OCI-LY1 (cell line): ENCODE measurements around the gene TCP11.

ENCODE experiments used
- H2AFZ ChIP-seq: fragments of 200-600 bp; sonication (generic), shearing (Covaris generic); 2 replicates; pipeline ENCODE4 v1.6.0; 2014; ENCODE audit warnings: antibody characterized with exemption, mild to moderate bottlenecking, low read length
- H3F3A ChIP-seq: fragments of 200-600 bp; sonication (generic), shearing (Covaris generic); 2 replicates; pipeline ENCODE4 v1.6.0; 2014; ENCODE audit warnings: mild to moderate bottlenecking, antibody characterized with exemption, low read length, moderate library complexity; ENCODE audit not compliant: insufficient read depth
- H3K27ac ChIP-seq: fragments of 200-600 bp; sonication (generic); 2 replicates; pipeline ENCODE4 v1.5.1; 2014; ENCODE audit warnings: low read length, mixed run types, mild to moderate bottlenecking, low read depth; ENCODE audit not compliant: poor library complexity, severe bottlenecking
- H3K27me3 ChIP-seq: fragments of 200-600 bp; sonication (generic); 2 replicates; pipeline ENCODE4 v1.6.0; 2014; ENCODE audit warnings: antibody characterized with exemption, mild to moderate bottlenecking, low read length, moderate library complexity; ENCODE audit not compliant: insufficient read depth
- H3K36me3 ChIP-seq: fragments of 200-600 bp; sonication (generic); 2 replicates; pipeline ENCODE4 v1.6.1; 2014; ENCODE audit warnings: mild to moderate bottlenecking, antibody characterized with exemption, low read length, moderate library complexity, mixed read lengths; ENCODE audit not compliant: insufficient read depth
- H3K4me1 ChIP-seq: fragments of 200-600 bp; sonication (generic); 2 replicates; pipeline ENCODE4 v1.5.1; 2014; ENCODE audit warnings: mild to moderate bottlenecking, low read length, moderate library complexity; ENCODE audit not compliant: insufficient read depth, severe bottlenecking
- H3K4me2 ChIP-seq: fragments of 200-600 bp; sonication (generic), shearing (Covaris generic); 2 replicates; pipeline ENCODE4 v1.6.1; 2014; ENCODE audit warnings: low read length
- H3K4me3 ChIP-seq: fragments of 200-600 bp; sonication (generic); 2 replicates; pipeline ENCODE4 v1.5.1; 2014; ENCODE audit warnings: low read length, low read depth, mild to moderate bottlenecking, mixed read lengths; ENCODE audit not compliant: poor library complexity, severe bottlenecking
- H3K79me2 ChIP-seq: fragments of 200-600 bp; shearing (Covaris generic); 2 replicates; pipeline ENCODE4 v1.6.1; 2016; ENCODE audit warnings: mixed run types, low read length, mixed read lengths; ENCODE audit not compliant: insufficient read depth
- H3K9ac ChIP-seq: fragments of 200-600 bp; sonication (generic), shearing (Covaris generic); 2 replicates; pipeline ENCODE4 v1.6.1; 2014; ENCODE audit warnings: mild to moderate bottlenecking, low read length, mixed read lengths
- H3K9me2 ChIP-seq: fragments of 200-600 bp; sonication (generic), shearing (Covaris generic); 2 replicates; pipeline ENCODE4 v1.6.1; 2014; ENCODE audit warnings: low read depth, mild to moderate bottlenecking, low read length, mixed read lengths
- H3K9me3 ChIP-seq: fragments of 200-600 bp; shearing (Covaris generic); 2 replicates; pipeline ENCODE4 v1.6.1; 2014; ENCODE audit warnings: low read length, mixed read lengths
- H4K20me1 ChIP-seq: fragments of 200-600 bp; sonication (generic), shearing (Covaris generic); 2 replicates; pipeline ENCODE4 v1.6.0; 2016; ENCODE audit warnings: mild to moderate bottlenecking, low read length; ENCODE audit not compliant: insufficient read depth
- CTCF ChIP-seq: fragments of 200-600 bp; sonication (generic), shearing (Covaris generic); IDR thresholded peaks from 2 replicates; pipeline ENCODE4 v1.5.1; 2017; ENCODE audit warnings: mild to moderate bottlenecking, antibody characterized with exemption, low read length, moderate library complexity, mixed read lengths
- EZH2 ChIP-seq: fragments of 200-600 bp; sonication (generic), shearing (Covaris generic); IDR thresholded peaks from 2 replicates; pipeline ENCODE4 v1.8.0; 2017; ENCODE audit warnings: borderline replicate concordance, mixed run types, mild to moderate bottlenecking, antibody characterized with exemption, low read length, moderate library complexity, mixed read lengths

Gene TCP11

GRCh38 chr6:35128042-35128441 is 13.1 kb downstream of the TCP11 start:
- no peaks in the 10 kb centered on the region for H3K79me2 ChIP-seq
- no peaks in the 10 kb centered on the region for H3K4me1 ChIP-seq
- no peaks in the 10 kb centered on the region for H4K20me1 ChIP-seq
- H3K27ac ChIP-seq, result no peak overlapping the region
- 0 out of 2 replicates have a peak, but pooled peaks cover 1% of the 10 kb centered on the region for H3K9me3 ChIP-seq
- no peaks in the 10 kb centered on the region for H3K9me2 ChIP-seq
- no peak overlapping the region for H3K4me3 ChIP-seq
- no peak overlapping the region for H3K9ac ChIP-seq
- H3K27me3 ChIP-seq, result 0 out of 2 replicates have a peak, but pooled peaks cover 6% of the 10 kb centered on the region
- no peaks in the 10 kb centered on the region for H3F3A ChIP-seq
- H3K4me2 ChIP-seq, result no peak overlapping the region
- no peaks in the 10 kb centered on the region for H3K36me3 ChIP-seq
- TF ChIP-seq EZH2, result no peak
- TF ChIP-seq CTCF, result no peak
- no peak overlapping the region for H2AFZ ChIP-seq

- Histone ChIP-seq H3K36me3 (no peaks in the 10 kb centered on the region), H3K4me3 (no peak overlapping the region), H3K4me2 (no peak overlapping the region), H3K9me2 (no peaks in the 10 kb centered on the region), H2AFZ (no peak overlapping the region), H3K9me3 (0 out of 2 replicates have a peak, but pooled peaks cover 4% of the 10 kb centered on the region), H3K27me3 (no peaks in the 10 kb centered on the region; the same call in 1 of the 2 replicates), H3K4me1 (no peaks in the 10 kb centered on the region), H3K79me2 (no peaks in the 10 kb centered on the region), H3K27ac (no peak overlapping the region), H3F3A (no peaks in the 10 kb centered on the region), H3K9ac (no peak overlapping the region), H4K20me1 (no peaks in the 10 kb centered on the region)
- TF ChIP-seq EZH2 (no peak), CTCF (no peak)
These were observed 16.8 kb downstream of the TCP11 start for GRCh38 chr6:35124356-35124755.

GRCh38 chr6:35120746-35121145 is 20.4 kb downstream of the TCP11 start:
- Histone ChIP-seq H3K9me3 (0 out of 2 replicates have a peak, but pooled peaks cover 4% of the 10 kb centered on the region), H2AFZ (no peak overlapping the region), H3K4me1 (no peaks in the 10 kb centered on the region), H3K4me3 (no peak overlapping the region), H3K9me2 (no peaks in the 10 kb centered on the region), H3K9ac (no peak overlapping the region), H3F3A (no peaks in the 10 kb centered on the region), H3K36me3 (no peaks in the 10 kb centered on the region), H3K4me2 (no peak overlapping the region), H4K20me1 (no peaks in the 10 kb centered on the region), H3K27me3 (no peaks in the 10 kb centered on the region; the same call in 1 of the 2 replicates), H3K79me2 (no peaks in the 10 kb centered on the region), H3K27ac (no peak overlapping the region)
- no peak for TF ChIP-seq CTCF
